Measurements from ENCODE around the gene AURKAIP1.

DNA sequence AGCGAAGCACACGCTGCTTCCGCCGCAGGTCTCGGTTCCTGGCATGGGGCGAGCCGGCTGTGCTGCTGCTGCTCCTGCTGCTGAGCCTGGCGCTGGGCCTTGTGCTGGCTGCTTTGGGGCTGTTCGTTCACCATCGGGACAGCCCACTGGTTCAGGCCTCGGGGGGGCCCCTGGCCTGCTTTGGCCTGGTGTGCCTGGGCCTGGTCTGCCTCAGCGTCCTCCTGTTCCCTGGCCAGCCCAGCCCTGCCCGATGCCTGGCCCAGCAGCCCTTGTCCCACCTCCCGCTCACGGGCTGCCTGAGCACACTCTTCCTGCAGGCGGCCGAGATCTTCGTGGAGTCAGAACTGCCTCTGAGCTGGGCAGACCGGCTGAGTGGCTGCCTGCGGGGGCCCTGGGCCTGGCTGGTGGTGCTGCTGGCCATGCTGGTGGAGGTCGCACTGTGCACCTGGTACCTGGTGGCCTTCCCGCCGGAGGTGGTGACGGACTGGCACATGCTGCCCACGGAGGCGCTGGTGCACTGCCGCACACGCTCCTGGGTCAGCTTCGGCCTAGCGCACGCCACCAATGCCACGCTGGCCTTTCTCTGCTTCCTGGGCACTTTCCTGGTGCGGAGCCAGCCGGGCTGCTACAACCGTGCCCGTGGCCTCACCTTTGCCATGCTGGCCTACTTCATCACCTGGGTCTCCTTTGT is 41.3 kb downstream of the AURKAIP1 start:
- TF ChIP-seq, protein P1, sequence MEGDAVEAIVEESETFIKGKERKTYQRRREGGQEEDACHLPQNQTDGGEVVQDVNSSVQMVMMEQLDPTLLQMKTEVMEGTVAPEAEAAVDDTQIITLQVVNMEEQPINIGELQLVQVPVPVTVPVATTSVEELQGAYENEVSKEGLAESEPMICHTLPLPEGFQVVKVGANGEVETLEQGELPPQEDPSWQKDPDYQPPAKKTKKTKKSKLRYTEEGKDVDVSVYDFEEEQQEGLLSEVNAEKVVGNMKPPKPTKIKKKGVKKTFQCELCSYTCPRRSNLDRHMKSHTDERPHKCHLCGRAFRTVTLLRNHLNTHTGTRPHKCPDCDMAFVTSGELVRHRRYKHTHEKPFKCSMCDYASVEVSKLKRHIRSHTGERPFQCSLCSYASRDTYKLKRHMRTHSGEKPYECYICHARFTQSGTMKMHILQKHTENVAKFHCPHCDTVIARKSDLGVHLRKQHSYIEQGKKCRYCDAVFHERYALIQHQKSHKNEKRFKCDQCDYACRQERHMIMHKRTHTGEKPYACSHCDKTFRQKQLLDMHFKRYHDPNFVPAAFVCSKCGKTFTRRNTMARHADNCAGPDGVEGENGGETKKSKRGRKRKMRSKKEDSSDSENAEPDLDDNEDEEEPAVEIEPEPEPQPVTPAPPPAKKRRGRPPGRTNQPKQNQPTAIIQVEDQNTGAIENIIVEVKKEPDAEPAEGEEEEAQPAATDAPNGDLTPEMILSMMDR (IDR thresholded peaks at IDR 0.05; ENCODE audit: low read depth, low read length, missing input control): no peak
- TF ChIP-seq NR2F2 (IDR thresholded peaks at IDR 0.05): no peak
- TF ChIP-seq, protein P2, sequence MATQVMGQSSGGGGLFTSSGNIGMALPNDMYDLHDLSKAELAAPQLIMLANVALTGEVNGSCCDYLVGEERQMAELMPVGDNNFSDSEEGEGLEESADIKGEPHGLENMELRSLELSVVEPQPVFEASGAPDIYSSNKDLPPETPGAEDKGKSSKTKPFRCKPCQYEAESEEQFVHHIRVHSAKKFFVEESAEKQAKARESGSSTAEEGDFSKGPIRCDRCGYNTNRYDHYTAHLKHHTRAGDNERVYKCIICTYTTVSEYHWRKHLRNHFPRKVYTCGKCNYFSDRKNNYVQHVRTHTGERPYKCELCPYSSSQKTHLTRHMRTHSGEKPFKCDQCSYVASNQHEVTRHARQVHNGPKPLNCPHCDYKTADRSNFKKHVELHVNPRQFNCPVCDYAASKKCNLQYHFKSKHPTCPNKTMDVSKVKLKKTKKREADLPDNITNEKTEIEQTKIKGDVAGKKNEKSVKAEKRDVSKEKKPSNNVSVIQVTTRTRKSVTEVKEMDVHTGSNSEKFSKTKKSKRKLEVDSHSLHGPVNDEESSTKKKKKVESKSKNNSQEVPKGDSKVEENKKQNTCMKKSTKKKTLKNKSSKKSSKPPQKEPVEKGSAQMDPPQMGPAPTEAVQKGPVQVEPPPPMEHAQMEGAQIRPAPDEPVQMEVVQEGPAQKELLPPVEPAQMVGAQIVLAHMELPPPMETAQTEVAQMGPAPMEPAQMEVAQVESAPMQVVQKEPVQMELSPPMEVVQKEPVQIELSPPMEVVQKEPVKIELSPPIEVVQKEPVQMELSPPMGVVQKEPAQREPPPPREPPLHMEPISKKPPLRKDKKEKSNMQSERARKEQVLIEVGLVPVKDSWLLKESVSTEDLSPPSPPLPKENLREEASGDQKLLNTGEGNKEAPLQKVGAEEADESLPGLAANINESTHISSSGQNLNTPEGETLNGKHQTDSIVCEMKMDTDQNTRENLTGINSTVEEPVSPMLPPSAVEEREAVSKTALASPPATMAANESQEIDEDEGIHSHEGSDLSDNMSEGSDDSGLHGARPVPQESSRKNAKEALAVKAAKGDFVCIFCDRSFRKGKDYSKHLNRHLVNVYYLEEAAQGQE (IDR thresholded peaks at IDR 0.05): no peak
- TF ChIP-seq, protein P3, sequence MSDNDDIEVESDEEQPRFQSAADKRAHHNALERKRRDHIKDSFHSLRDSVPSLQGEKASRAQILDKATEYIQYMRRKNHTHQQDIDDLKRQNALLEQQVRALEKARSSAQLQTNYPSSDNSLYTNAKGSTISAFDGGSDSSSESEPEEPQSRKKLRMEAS (IDR thresholded peaks at IDR 0.05): no peak
- no peak for TF ChIP-seq RAD21 (IDR thresholded peaks at IDR 0.05)
- no peak for TF ChIP-seq TAF1 (conservative IDR thresholded peaks at IDR 0.05)
- no peak for TF ChIP-seq GABPA (IDR thresholded peaks at IDR 0.05 in 1 of 2, conservative IDR thresholded peaks at IDR 0.05 in 1 of 2)
- no peak for TF ChIP-seq SP1 (IDR thresholded peaks at IDR 0.05)
- no peak for TF ChIP-seq YY1 (IDR thresholded peaks at IDR 0.05)
- no peak for TF ChIP-seq RXRA (IDR thresholded peaks at IDR 0.05)
- no peak for TF ChIP-seq FOXA1 (IDR thresholded peaks at IDR 0.05)
- TF ChIP-seq EGR1 (IDR thresholded peaks at IDR 0.05; ENCODE audit: low read depth in 2 of 2): no peak
- no peak for TF ChIP-seq JUND (IDR thresholded peaks at IDR 0.05)
- TF ChIP-seq, protein P4, sequence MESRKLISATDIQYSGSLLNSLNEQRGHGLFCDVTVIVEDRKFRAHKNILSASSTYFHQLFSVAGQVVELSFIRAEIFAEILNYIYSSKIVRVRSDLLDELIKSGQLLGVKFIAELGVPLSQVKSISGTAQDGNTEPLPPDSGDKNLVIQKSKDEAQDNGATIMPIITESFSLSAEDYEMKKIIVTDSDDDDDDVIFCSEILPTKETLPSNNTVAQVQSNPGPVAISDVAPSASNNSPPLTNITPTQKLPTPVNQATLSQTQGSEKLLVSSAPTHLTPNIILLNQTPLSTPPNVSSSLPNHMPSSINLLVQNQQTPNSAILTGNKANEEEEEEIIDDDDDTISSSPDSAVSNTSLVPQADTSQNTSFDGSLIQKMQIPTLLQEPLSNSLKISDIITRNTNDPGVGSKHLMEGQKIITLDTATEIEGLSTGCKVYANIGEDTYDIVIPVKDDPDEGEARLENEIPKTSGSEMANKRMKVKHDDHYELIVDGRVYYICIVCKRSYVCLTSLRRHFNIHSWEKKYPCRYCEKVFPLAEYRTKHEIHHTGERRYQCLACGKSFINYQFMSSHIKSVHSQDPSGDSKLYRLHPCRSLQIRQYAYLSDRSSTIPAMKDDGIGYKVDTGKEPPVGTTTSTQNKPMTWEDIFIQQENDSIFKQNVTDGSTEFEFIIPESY (IDR thresholded peaks at IDR 0.05): no peak

Measured in liver (tissue), 3 donors.